AG09309 (cell line): ENCODE measurements around the gene F9.
"Not testable (repeated sequence)": the region's sequence is repeated elsewhere in the genome, so short reads cannot be mapped to it uniquely, and the experiment has no call there.

Experiments used
- DNase-seq: peaks from one replicate; pipeline ENCODE4 v3.0.0-alpha.2; 2010; ENCODE audit warnings: low read depth
- H3K4me3 ChIP-seq: 2 replicates; pipeline ENCODE4 v1.5.1; 2011; ENCODE audit warnings: mild to moderate bottlenecking, low read depth, low read length, moderate library complexity; ENCODE audit not compliant: control insufficient read depth
- CTCF ChIP-seq: IDR thresholded peaks from 2 replicates; pipeline ENCODE4 v1.5.1; 2011; ENCODE audit warnings: mild to moderate bottlenecking, low read depth, low read length, inconsistent platforms; ENCODE audit not compliant: insufficient read depth, control insufficient read depth; ENCODE audit errors: missing control alignments

F9 gene

DNA sequence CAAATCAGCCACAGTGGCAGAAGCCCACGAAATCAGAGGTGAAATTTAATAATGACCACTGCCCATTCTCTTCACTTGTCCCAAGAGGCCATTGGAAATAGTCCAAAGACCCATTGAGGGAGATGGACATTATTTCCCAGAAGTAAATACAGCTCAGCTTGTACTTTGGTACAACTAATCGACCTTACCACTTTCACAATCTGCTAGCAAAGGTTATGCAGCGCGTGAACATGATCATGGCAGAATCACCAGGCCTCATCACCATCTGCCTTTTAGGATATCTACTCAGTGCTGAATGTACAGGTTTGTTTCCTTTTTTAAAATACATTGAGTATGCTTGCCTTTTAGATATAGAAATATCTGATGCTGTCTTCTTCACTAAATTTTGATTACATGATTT lies at the start of gene F9:
Gene F9, plus strand, starts transcription at position 190 of the 400 bp plus-strand sequence. Its CDS starts 26 bp downstream, at position 216.
- H3K4me3 ChIP-seq: no peak within 1 kb of the TSS

GRCh38 chrX:139483699-139484098 lies 46.8 kb upstream of the F9 start:
- TF ChIP-seq CTCF: no peak
- H3K4me3 ChIP-seq: no peak overlapping the region
- no peak for DNase-seq

More for the DNA sequence above, at the start of gene F9:
- no peak for TF ChIP-seq CTCF
- no peak for DNase-seq

DNA sequence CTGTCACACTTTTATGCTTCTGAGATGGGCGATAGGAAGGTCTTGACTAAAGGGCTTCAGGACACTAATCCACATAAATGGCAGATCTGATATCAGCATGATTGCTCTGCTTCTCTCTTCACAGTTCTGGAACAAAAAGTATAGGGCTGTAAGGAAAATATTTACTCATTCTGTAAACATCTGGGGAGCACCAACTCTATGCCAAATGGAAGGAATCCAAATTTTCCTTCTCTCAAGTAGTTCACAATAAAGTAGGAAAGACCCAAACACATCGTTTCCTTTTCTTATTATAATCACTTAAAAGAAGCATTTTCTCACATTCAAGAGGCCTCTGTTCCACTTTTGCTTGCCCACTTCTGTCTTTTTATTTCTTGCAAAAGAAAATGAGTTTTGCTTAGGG lies 45.9 kb upstream of the F9 start:
- no peak overlapping the region for H3K4me3 ChIP-seq
- no peak for DNase-seq
- no peak for TF ChIP-seq CTCF

DNA sequence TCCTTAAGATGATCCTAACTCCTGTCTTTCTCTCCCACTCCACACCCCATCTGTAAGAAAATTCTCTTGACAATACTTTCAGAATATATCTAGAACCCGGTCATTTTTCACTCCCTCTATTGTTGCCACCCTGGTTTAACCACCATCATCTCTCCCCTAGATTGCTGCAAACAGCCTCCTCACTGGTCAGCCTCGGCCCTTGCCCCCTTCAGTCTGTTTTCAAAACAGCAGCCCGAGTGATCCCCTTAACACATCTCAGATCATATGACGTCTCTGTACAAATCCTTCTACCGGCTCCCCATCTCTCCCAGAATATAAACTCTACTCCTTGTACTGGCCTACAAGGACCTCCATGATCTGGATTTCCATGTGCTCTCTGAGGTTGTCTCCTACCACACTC lies 35.2 kb upstream of the F9 start:
- DNase-seq: no peak
- TF ChIP-seq CTCF: no peak
- no peak overlapping the region for H3K4me3 ChIP-seq

GRCh38 chrX:139506333-139506732 lies 24.2 kb upstream of the F9 start:
- H3K4me3 ChIP-seq: no peak overlapping the region
- no peak for TF ChIP-seq CTCF
- DNase-seq: no peak

DNA sequence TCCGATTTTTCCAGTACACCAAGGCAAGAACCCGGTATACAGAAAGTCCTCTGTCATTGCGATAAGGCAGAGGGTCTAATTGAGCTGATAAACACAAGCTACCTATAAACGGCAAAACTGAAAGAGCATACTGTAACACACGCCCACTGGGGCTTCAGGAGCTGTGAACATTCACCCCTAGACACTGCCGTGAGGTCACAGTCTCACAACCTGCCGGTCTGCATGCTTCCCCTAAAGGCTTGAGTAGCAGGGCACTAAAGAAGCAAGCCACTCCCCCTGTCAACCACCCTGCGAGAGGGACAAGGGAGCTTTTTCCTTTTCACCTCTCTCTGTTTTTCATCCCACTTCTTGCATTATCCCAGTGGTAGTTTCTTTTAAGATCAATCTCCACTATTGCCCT lies 22.4 kb upstream of the F9 start:
- no peak for DNase-seq
- no peak overlapping the region for H3K4me3 ChIP-seq
- TF ChIP-seq CTCF: no peak

DNA sequence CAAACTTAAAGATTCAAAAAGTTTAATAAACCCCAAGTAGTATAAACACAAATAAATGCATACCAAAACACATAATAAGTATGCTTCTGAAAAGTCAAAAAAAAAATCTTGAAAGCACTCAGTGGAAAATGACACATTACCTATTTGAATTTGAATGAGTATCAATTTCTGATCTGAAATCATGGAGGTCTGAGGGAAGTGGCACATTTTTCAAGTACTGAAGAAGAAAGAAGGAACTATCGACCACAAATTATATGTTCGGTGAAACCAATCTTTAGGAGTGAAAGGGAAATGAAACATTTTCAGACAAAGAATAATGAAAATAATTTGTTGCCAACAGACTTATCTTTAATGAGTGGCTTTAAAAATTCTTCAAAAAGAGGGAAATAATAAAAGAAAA lies 12.1 kb upstream of the F9 start:
- DNase-seq: no peak
- H3K4me3 ChIP-seq: no peak overlapping the region
- no peak for TF ChIP-seq CTCF

DNA sequence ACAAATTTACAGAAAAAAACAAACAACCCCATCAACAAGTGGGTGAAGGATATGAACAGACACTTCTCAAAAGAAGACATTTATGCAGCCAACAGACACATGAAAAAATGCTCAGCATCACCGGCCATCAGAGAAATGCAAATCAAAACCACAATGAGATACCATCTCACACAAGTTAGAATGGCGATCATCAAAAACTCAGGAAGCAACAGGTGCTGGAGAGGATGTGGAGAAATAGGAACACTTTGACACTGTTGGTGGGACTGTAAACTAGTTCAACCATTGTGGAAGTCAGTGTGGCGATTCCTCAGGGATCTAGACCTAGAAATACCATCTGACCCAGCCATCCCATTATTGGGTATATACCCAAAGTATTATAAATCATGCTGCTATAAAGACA lies 1.7 kb upstream of the F9 start:
- DNase-seq: not testable (repeated sequence)

More for the DNA sequence above, 1.7 kb upstream of the F9 start:
- not testable (repeated sequence) for H3K4me3 ChIP-seq
